Skeletal muscle tissue (tissue), 4 donors: ENCODE data around the gene FLOT1. TPM values are rescaled to one million over a fixed set of nuclear protein-coding genes. Genes with fewer than 3 reads are reported as not detected.
A peak's percentile ranks its signal among the peaks of the same experiment; 100 is the strongest.

Experiments used
- H3K27ac ChIP-seq: one replicate; pipeline ENCODE4 v1.7.0; 2013; ENCODE audit warnings: mild to moderate bottlenecking, low read depth, low read length, inconsistent platforms
- H3K27me3 ChIP-seq, 3 donors: one replicate each; pipeline ENCODE4 v1.7.0; 2013; ENCODE audit warnings: low read length in 3 of 3; ENCODE audit not compliant: control insufficient read depth in 3 of 3, insufficient read depth in 3 of 3
- H3K36me3 ChIP-seq, 3 donors: one replicate each; pipeline ENCODE4 v1.7.0; 2013; ENCODE audit warnings: low read length in 3 of 3; ENCODE audit not compliant: control insufficient read depth in 3 of 3, insufficient read depth in 3 of 3
- H3K4me1 ChIP-seq, 3 donors: one replicate each; pipeline ENCODE4 v1.7.0; 2013; ENCODE audit warnings: low read length in 3 of 3, mild to moderate bottlenecking in 3 of 3; ENCODE audit not compliant: control insufficient read depth in 3 of 3, insufficient read depth in 3 of 3
- H3K4me3 ChIP-seq, 3 donors: one replicate each; pipeline ENCODE4 v1.7.0; 2013; ENCODE audit warnings: low read length in 3 of 3
- H3K9ac ChIP-seq, 3 donors: one replicate each; pipeline ENCODE4 v1.7.0; 2013; ENCODE audit warnings: low read length in 3 of 3, mild to moderate bottlenecking in 3 of 3, moderate library complexity in 2 of 3, low read depth in 1 of 3
- H3K9me3 ChIP-seq, 3 donors: one replicate each; pipeline ENCODE4 v1.7.0; 2013; ENCODE audit warnings: low read length in 3 of 3; ENCODE audit not compliant: control insufficient read depth in 3 of 3
- total RNA-seq: library from RNA; depleted of rRNA; stranded (reverse); fragments of >200 nt; gene quantifications from one replicate; pipeline ENCODE4 v1.2.3, GENCODE V29; 2014
- donor health status: Osteomylitis.

FLOT1 gene
- total RNA-seq, 1 donor from 2014 or later: 44.9 TPM

DNA sequence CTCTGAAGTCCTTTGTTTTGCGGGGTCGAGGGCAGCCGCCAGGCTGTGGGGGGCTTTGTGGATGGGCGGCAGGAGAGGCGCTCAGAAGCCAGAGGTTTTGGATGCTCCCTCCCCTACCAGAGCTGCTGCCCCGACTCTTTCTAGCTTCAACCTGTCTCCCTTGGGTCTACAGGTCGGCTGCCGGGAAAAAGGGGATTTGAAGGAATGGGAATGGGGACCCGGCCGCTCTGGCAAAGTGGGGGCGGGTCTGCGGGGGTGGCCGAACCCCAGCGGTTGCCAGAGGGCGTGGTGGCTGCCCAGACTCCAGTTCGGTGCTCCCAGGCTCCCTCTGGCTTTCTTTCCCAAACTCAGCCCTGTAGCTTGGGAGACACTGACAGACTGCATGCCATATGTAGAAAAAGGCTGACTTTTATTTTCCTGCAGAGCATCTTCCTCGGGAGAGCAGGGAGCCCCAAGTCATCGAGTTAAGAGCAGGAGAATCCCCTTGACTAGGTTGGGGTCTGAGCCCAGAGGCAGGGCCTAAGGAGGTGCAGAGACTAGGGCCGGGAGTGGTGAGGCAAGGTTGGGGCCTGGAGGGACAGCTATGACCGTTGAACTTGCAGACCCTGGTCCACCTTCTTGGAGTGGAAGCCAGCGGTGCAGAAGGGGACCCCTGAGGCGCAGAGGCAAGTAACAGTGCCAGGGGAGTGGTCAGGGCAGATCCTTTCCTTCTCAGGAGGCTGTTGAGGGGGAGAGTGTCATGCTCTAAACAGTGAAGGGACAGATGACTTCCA is 54.6 kb downstream of the FLOT1 start:
- H3K27ac ChIP-seq: peak overlapping the region; percentile 99
- peaks cover 46 to 63% (median 59%) of the 10 kb centered on the region in 3 donors for H3K4me1 ChIP-seq
- no peaks in the 10 kb centered on the region for H3K27me3 ChIP-seq
- H3K36me3 ChIP-seq: peaks cover 0 to 2% (median 0%) of the 10 kb centered on the region in 3 donors
- peak overlapping the region; percentile 92 to 94 (median 94) for H3K9ac ChIP-seq
- no peaks in the 10 kb centered on the region for H3K9me3 ChIP-seq
- peak overlapping the region; percentile 80 to 92 (median 85) for H3K4me3 ChIP-seq

DNA sequence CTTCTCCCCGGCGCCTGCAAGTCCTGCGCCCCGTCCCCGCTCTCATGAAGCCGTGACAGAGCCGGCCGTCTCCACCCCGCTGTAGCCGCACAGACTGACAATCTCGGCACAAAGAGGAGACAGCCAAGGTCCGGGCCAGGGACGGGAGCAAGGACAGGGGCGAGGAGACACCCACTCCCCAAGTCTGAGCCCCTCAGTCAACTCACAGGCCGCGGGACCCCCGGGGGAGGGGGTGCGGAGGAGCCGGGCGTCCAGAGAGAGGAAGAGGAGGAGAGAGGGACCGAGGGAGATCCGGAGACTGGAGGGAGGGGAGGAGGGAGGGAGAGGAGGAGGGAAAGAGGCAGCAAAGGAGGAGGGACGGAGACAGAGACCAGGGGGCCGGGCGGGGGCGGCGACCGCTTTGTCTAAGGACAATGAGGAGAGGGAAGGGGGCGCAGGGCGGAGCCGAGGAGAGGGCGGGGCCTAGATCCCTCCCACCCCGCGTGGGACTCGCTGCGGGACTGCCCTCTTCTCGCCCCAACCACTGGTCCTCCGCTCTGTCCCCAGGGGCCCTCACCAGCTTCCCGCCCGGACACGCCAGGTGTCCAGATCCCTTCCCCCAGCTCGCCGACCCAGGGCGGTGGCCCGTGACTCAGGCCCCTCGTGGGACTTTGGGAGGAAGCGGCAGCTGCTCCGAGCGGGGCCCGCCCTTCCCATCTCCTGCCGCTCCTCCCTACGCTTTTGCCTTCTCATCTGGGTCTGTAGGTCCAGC is 55.4 kb downstream of the FLOT1 start:
- Histone ChIP-seq H3K27ac (peak overlapping the region; percentile 99), H3K9me3 (no peaks in the 10 kb centered on the region), H3K36me3 (peaks cover 0 to 2% (median 0%) of the 10 kb centered on the region in 3 donors), H3K27me3 (no peaks in the 10 kb centered on the region), H3K9ac (peak overlapping the region; percentile 92 to 94 (median 94)), H3K4me1 (peaks cover 50 to 71% (median 62%) of the 10 kb centered on the region in 3 donors), H3K4me3 (peak overlapping the region; percentile 80 to 92 (median 85))

DNA sequence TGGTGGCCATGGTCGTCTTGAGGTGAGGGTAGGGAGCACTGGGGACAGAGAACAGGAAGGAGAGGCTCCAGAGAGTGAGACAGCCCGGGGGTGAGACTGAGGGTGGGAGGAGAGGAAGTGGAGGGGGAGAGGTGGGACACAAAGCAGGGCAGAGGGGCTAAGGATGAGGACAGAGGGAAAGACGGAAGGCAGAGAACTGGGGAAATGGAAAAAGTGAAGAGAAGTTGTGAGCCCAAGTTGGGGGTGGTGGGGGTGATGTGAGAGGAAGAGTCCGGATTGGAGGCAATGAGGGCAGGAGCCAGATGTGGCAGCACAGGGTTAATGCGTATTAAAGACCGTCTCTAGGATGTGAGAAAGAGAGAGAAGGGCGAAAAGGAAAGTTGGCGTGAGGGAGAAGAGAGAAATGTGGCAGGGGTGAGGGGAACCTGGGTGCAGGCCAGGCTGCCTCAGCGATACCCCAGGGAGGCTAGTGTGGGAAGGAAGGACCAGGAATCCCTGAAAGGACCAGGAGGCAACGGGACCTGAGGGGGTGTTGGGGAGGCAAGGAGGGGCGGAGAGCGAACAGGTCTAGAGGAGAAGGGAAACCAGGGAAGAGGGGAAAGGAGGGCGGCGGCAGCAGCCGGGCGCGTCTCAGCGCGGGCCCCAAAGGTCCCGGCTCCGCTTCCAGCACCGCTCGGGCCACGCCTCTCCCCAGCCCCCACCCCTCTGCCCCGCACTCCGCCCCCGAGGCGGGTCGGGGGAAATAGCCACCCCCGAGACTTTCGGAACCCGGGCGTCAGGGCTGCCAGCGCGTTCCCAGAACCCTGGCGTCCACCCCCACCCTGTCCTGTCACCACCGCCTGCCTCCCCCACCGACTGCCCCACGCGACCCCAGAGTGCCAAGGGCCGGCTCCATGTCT is 56.2 kb downstream of the FLOT1 start, which contains the start of gene PPP1R18:
Gene PPP1R18 (minus strand): TSS at position 637 of the 899 bp plus-strand sequence. CDS start 627 bp downstream, at position 10.
- H3K4me3 ChIP-seq: peak within 1 kb of the TSS; percentile 89 to 92 (median 91)
- peak within 1 kb of the TSS; percentile 99 for H3K27ac ChIP-seq
- H3K4me1 ChIP-seq: peaks cover 55 to 75% (median 58%) of the 10 kb centered on the region in 3 donors
- no peaks in the 10 kb centered on the region for H3K9me3 ChIP-seq
- peaks cover 0 to 2% (median 0%) of the 10 kb centered on the region in 3 donors for H3K36me3 ChIP-seq
- peak within 1 kb of the TSS; percentile 92 to 94 (median 94) for H3K9ac ChIP-seq
- H3K27me3 ChIP-seq: no peaks in the 10 kb centered on the region

DNA sequence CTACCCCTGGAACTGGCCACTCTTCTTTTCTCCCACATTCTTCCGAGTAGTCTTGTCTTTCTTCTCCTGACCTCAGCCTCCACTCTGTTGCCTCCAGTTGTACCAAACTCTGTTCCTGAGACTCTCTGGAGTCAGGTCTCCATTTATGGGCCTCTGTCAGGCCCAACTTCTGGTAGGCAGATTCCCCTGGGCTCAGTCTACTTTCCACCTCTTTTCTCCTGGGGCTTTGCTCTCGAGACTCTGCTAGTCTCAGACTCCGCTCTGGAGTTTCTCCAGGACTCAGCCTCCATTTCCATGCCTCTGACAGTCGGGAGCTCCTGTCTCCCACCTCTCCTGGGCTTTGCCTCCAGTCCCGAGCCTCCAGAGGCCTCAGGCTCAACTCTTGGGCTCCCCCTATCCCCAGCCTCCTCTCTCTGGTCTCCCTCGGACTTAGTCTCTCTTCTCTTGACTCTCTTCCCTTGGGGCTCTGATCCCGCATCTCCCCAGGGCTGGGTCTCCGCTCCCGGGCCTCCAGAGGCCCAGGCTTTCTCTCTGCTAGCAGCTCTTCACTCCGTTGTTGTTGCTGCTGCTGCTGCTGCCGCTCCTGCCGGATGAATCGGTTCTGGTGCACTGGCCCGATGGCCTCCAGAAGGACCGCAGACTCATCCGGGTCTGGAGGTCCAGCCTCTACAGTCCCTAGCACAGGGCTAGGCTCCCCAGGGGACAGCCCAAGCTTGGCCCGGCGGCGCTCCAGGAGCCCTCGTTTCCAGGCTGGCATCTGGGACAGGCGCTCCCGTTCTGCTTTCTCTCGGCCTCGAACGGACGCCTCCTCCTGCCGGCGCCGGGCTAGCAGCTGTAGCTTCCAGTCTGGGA is 57.1 kb downstream of the FLOT1 start:
- peak overlapping the region; percentile 81 to 94 (median 92) for H3K9ac ChIP-seq
- H3K36me3 ChIP-seq: peaks cover 0 to 3% (median 0%) of the 10 kb centered on the region in 3 donors
- H3K4me1 ChIP-seq: peaks cover 53 to 77% (median 54%) of the 10 kb centered on the region in 3 donors
- peak overlapping the region; percentile 99 for H3K27ac ChIP-seq
- no peaks in the 10 kb centered on the region for H3K9me3 ChIP-seq
- no peaks in the 10 kb centered on the region for H3K27me3 ChIP-seq
- peak overlapping the region; percentile 89 to 92 (median 91) for H3K4me3 ChIP-seq

DNA sequence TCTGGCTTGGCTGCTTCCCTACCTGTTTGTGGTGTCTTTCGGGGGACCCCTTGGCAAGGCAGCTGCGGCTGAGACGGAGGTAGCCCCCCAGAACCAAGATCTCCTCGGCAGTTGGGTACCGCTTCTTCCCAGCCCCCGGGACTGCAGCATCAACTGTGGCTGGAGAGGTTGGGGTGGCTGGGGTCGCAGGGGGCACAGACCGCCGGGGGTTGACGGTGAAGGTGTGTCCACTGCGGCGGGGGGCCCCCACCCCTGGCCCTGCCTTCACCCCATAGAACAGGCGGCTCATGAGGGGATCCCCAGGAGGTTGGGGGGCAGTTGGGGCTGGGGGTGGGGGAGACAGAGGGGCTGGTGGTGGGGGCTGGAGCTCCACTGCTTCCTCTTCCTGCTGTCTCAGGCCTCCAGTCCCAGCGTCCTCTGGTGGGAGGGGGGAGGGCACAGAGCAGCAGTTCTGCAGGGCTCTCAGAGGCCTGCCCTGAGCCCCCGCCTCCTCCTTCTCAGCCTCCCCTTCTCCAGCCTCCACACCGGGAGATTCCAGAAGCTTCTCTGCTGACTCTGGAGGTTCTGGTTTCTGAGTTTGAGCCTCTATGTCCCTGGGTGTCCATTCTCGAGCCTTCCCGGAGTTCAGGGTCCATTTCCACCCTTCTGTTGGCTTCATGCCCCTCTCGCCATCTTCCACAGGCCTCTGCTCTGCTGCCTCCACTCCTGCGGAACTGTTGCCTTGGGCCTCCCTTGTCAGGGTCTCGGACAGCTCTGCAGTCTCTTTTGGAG is 57.9 kb downstream of the FLOT1 start:
- peaks cover 53 to 77% (median 53%) of the 10 kb centered on the region in 3 donors for H3K4me1 ChIP-seq

DNA sequence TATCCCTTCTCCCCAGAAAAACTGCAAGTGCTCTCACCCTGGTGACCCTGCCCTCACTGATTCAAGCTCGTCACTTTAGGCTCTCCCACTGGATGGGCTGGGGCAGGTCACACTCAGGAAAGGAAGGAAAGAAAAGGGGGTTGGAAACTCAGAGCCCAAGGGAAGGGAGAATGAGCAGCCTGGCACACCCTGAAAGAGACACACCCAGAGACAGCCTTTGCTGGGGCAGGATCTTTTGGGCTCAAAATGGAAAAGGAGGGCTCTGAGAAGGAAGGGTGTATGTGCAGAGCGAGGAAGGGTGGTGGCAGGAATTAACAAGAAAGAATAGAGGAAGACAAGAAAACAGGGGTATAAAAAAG is 58.5 kb downstream of the FLOT1 start:
- Histone ChIP-seq H3K4me3 (peak overlapping the region; percentile 62 to 79 (median 70)), H3K36me3 (peaks cover 0 to 5% (median 3%) of the 10 kb centered on the region in 3 donors), H3K4me1 (peaks cover 50 to 75% (median 50%) of the 10 kb centered on the region in 3 donors)

More for the DNA sequence above, 57.9 kb downstream of the FLOT1 start:
- Histone ChIP-seq H3K27ac (peak overlapping the region; percentile 99), H3K9me3 (no peaks in the 10 kb centered on the region), H3K9ac (peak overlapping the region; percentile 81 to 94 (median 92)), H3K36me3 (peaks cover 0 to 5% (median 3%) of the 10 kb centered on the region in 3 donors), H3K27me3 (no peaks in the 10 kb centered on the region), H3K4me3 (peak overlapping the region; percentile 89 to 92 (median 91))

DNA sequence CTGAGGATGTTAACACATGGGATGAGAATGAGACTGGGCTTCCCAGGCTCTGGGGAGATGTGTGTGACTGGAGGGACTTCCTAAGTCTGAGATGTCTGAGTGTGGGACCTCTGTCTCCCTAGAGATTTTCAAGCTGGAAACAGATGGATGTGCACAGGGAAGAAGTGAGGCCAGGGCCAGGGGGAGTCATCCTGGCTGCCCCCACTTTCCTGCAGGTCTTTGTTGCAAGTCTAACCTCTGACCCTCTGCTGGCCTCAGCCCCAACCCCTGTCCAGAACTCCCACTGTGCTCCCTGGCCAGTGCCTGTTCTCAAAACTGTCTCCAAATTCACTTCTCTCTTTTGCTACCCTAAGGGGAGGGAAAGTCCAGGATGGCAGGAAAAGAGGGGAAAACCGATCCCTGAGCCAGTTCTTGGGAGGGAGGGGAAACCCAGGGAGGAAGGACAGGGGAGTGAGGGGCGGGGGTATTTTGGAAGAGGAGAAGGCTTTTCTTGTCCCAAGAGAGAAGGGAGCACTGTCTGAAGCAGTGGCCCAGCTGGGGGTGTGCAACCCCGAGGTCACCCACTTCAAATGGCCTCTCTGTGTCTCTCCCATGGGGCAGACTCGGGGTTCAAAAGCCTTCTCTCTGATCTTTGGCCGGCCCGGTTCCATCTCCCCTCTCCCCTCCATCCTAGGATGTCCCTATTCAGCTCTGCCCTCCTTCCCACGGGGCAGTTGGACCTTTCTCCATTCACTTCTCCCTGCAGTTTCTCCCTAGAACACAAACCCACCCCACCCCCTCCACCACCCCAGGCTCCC is 59.1 kb downstream of the FLOT1 start:
- Histone ChIP-seq H3K4me1 (peaks cover 44 to 72% (median 44%) of the 10 kb centered on the region in 3 donors), H3K36me3 (peaks cover 0 to 5% (median 3%) of the 10 kb centered on the region in 3 donors), H3K27me3 (no peaks in the 10 kb centered on the region), H3K9ac (peak overlapping the region; percentile 63 to 74 (median 69)), H3K9me3 (no peaks in the 10 kb centered on the region), H3K4me3 (peak overlapping the region; percentile 62 to 79 (median 70)), H3K27ac (peak overlapping the region; percentile 99)

More for the DNA sequence above, 58.5 kb downstream of the FLOT1 start:
- peak overlapping the region; percentile 99 for H3K27ac ChIP-seq
- H3K9ac ChIP-seq: peak overlapping the region; percentile 44 to 72 (median 63)
- H3K9me3 ChIP-seq: no peaks in the 10 kb centered on the region
- no peaks in the 10 kb centered on the region for H3K27me3 ChIP-seq
